ENCODE data around the gene RNF182.
"Not testable (repeated sequence)": the region's sequence is repeated elsewhere in the genome, so short reads cannot be mapped to it uniquely, and the experiment has no call there.

The RNF182 gene

GRCh38 chr6:13965582-13966127 is 40.9 kb downstream of the RNF182 start:
- no peak for DNase-seq (ENCODE audit: low read depth)

DNA sequence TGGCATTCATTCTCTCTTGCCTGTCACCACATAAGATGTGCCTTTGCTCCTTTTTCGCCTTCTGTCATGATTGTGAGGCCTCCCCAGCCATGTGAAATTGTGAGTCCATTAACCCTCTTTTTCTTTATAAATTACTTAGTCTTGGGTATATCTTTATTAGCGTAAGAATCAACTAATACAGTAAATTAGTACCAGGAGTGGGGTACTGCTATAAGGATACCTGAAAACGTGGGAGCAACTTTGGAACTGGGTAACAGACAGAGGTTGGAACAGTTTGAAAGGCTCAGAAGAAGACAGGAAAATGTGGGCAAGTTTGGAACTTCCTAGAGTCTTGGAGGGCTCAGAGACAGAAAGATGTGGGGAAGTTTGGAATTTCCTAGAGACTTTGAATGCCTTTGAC is 46.6 kb downstream of the RNF182 start:
- no peak for DNase-seq (ENCODE audit: low read depth)

DNA sequence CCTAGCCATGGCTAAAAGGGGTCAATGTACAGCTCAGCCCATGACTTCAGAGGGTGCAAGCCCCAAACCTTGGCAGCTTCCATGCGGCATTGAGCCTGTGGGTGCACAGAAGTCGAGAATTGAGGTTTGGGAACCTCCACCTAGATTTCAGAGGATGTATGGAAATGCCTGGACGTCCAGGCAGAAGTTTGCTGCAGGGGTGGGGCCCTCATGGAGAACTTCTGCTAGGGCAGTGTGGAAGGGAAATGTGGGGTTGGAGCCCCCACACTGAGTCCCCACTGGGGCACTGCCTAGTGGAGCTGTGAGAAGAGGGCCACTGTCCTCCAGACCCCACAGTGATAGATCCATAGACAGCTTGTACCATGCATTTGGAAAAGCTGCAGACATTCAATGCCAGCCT is 47.9 kb downstream of the RNF182 start:
- not testable (repeated sequence) for DNase-seq (ENCODE audit: low read depth)

DNA sequence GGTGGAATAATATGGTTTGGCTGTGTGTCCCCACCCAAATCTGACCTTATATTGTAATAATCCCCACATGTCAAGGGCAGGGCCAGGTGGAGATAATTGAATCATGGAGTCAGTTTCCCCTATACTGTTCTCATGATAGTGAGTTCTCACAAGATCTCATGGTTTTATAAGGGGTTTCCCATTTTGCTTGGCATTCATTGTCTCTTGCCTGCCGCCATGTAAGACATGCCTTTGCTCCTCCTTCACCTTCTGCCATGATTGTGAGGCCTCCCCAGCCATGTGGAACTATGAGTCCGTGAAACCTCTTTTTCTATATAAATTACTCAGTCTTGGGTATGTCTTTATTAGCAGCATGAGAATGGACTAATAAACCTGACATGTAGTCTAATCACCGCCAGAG is 48.7 kb downstream of the RNF182 start:
- DNase-seq (ENCODE audit: low read depth): not testable (repeated sequence)

DNA sequence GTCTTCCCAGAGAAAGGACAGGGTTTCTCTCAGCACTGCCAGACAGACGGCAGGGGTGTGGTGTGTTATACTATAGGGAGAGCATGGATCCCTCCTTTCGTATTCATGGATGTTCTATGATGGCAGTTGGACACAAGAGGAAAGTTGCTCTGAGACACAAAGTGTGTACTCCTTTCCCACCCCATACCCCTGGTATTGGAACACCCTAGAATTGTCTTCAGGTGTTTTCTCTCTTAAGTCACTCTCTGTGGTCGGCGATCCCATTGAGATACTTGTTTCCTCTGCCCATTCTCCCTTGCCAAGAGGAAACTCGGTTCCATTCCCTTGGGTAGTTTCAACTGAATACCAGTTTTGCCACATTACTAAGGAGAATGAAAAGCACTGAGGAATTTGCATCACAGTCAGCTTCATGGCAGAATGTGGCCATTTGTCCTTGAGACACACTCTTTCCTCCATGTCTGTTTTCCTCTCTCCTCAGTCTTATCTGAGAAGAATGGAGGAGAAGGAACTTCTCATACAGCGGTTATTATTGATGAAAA is 53.4 kb downstream of the RNF182 start:
- no peak for DNase-seq (ENCODE audit: low read depth)

DNA sequence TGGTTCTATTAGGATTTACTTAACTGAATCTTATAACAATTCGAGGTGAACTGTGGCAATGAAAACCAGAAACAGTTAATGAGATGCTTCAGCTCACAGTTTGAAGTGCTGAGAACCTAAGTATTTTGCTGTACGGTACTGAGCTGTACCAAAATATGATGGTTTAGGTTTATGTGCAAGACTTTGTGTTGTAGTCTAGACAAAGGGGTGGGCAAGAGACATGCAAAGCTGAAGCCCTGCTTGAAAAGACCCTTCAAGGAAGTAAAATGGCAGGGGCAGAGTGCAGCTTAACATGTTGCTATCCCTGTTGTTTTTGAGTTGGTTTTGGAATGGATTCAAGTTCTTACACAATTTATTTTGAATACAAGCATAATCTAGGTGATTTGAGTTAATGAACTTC is 54.0 kb downstream of the RNF182 start:
- no peak for DNase-seq (ENCODE audit: low read depth)

- no peak for DNase-seq (ENCODE audit: low read depth)
Observed at GRCh38 chr6:13979284-13980171, 54.8 kb downstream of the RNF182 start.

DNA sequence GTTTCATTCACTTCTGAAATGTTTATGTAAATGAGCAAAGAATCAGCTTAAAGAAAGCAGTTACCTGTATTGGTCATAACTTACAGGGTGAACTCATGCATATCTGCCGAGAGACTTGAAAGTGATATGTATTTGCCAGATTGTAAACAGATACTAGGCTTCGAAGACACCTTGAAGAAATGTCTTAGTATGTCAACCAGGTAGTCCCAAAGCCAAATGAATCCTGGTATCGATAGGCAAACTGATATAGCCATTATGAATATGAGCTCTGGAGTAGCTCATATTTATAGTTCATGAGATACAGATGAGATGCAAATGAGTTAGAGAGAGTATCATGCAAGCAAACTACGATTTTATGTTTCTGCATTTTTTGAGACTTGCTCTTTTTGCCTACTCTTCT is 55.8 kb downstream of the RNF182 start:
- no peak for DNase-seq (ENCODE audit: low read depth)

DNA sequence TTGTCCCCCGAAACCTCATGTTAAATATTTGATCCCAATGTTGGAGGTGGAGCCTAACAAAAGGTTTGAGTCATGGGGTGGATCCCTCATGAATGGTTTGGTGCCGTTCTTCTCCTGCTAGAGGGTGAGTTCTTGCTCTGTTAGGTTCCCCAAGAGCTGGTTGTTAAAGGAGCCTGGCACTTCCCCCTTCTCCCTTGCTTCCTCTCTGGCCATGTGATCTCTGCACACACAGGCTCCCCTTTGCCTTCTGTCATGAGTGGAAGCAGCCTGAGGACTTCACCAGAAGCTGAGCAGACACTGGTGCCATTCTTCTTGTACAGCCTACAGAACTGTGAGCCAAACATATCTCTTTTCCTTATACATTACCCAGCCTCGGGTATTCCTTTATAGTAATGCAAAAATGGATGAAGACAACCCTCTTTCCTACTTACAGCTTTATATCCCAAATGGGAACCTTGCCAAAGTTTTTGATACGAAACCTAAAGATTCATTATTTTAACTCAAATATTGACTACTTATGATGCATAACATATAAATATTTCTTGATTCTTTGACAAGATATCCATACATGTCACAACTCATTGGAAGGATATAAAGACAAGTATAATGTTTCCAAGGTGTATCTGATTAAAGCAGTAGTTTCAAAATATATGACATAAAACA is 61.0 kb downstream of the RNF182 start:
- no peak for DNase-seq (ENCODE audit: low read depth)

- no peak for DNase-seq (ENCODE audit: low read depth)
Observed at GRCh38 chr6:13986700-13987399, 62.1 kb downstream of the RNF182 start.

DNA sequence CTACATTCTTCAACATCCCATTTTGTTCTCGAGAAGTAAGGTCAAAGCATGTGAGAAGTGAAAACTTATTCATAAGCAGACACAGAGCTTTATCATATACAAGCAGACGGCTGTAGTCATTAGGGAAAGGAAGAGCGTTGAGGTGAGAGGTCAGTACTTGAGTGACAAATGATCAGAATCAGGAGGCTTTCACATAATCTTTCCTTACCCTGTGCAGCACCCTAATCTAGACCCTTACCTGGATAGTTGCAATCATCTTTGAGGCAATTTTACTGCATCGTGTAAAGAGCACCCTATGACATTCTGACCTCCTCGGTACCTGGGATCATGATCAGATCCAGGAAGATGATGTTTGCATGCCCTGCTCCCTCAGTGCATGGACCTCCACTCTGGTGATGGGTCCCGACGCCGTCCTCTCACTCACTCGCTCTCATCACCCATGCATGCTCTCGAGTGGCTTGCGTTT is 62.7 kb downstream of the RNF182 start:
- DNase-seq (ENCODE audit: low read depth): no peak

GRCh38 chr6:13988049-13988738 is 63.4 kb downstream of the RNF182 start:
- DNase-seq (ENCODE audit: low read depth): no peak

- DNase-seq (ENCODE audit: low read depth): no peak
Observed at GRCh38 chr6:13988908-13989307, 64.2 kb downstream of the RNF182 start.

DNA sequence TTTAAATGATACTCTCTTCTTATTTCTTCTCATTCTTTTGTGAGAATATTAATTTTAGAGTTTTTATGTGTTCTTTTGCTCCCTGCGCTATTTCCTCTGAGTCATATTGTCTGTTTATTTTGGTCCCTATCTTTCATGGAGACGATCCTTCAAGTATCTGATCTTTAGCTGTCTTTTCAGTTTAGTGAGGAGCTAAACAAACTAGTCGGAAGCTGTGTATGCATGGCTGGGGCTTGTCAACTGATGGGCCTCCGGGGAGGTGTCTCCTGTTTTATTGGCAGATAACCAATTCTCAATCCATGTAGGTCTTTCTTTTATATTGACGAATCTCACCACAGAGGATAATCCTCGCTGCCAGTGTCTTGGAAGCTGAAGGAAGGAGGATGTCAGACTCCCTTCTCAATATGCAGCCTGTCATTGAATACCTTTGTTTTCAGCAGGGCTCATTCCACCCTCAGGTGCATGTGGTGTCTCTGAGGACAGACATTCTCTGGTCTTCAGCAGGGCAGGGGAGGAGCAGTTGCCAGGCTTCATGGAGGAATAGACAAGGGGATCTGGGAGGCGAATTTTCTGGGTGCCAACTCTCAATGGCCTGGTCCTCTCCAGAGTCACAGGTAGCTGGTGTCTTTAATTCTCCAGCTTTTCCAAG is 64.9 kb downstream of the RNF182 start:
- DNase-seq (ENCODE audit: low read depth): no peak

DNA sequence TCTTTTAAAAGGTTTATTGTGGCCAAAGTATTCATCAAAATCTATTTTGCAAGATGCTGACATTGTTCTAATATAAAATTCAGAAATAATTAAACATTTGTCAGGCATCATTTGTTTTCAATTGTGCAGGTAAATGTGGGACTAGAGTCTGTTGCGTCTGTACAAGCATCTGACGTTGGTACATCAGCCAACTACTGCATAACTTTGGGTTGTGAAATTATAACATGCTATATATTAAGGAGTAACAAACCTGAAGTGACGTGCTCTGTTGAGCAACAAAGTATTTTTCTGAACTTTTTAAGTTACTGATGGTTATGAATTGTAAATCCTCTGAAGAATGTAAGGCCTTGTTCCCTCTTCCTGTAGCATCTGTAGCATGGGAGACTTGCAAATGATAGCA is 66.0 kb downstream of the RNF182 start:
- DNase-seq (ENCODE audit: low read depth): no peak

DNA sequence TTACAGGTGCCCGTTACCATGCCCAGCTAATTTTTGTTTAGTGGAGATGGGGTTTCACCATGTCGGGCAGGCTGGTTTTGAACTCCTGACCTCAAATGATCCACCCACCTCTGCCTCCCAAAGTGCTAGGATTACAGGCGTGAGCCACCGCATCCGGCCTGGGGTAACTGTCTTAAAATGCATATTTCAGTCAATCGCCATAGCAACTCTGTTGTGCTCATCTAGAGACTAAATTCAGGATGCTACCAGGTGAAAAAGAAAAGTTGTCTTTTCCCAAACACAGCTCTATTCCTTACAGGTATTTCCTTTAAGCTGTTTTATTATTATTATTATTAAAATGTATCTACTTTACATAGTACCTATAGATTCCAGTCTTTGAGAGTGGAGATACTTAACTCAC is 66.6 kb downstream of the RNF182 start:
- no peak for DNase-seq (ENCODE audit: low read depth)

GRCh38 chr6:13992417-13993055 is 67.8 kb downstream of the RNF182 start:
- DNase-seq (ENCODE audit: low read depth): peak; percentile 54

GRCh38 chr6:13993416-13993815 is 68.7 kb downstream of the RNF182 start:
- DNase-seq (ENCODE audit: low read depth): no peak

GRCh38 chr6:13998356-13998755 is 73.6 kb downstream of the RNF182 start:
- DNase-seq (ENCODE audit: low read depth): no peak

DNA sequence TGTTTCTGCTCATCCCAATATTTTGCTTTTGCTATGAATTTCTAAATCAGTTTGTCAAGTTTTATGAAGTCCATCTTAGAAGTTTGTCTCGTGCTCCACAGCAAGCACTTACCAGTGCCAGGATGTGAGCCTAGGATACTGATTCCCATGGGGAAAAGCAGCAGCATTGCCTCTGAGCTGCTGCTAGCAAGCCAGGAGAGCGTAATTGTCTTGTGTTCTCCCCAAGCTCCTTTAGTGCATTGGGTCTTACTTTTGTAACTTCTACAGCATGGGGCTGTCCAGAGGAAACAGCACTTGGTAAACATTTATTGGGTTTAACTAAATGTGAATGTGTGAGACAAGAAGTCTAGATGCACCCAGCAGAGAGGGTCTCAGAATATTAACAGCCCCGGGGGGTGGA is 76.1 kb downstream of the RNF182 start:
- no peak for DNase-seq (ENCODE audit: low read depth)

Data from GM04503 (cell line).